Loucy (cell line): ENCODE data around the gene TMEM132D.

Experiments used
- H2AFZ ChIP-seq: fragments of 200-600 bp; sonication (generic); 2 replicates; pipeline ENCODE4 v1.6.0; 2016; ENCODE audit warnings: antibody characterized with exemption, mild to moderate bottlenecking, low read length, moderate library complexity
- H3F3A ChIP-seq: fragments of 200-600 bp; 2 replicates; pipeline ENCODE4 v1.6.0; 2016; ENCODE audit warnings: antibody characterized with exemption, low read depth, mild to moderate bottlenecking
- H3K27me3 ChIP-seq: fragments of 200-600 bp; sonication (generic); 2 replicates; pipeline ENCODE4 v1.6.1; 2014; ENCODE audit warnings: low read length, mild to moderate bottlenecking; ENCODE audit not compliant: insufficient read depth, poor library complexity, severe bottlenecking
- H3K36me3 ChIP-seq: fragments of 200-600 bp; sonication (generic); 2 replicates; pipeline ENCODE4 v1.6.1; 2016; ENCODE audit warnings: low read length; ENCODE audit not compliant: insufficient read depth
- H3K4me1 ChIP-seq: fragments of 200-600 bp; sonication (generic); 2 replicates; pipeline ENCODE4 v1.5.1; 2014; ENCODE audit warnings: low read length, mild to moderate bottlenecking; ENCODE audit not compliant: insufficient read depth, poor library complexity, severe bottlenecking
- H3K4me2 ChIP-seq: fragments of 200-600 bp; sonication (generic); 2 replicates; pipeline ENCODE4 v1.6.0; 2014; ENCODE audit warnings: antibody characterized with exemption, low read length, low read depth, mild to moderate bottlenecking; ENCODE audit not compliant: poor library complexity, severe bottlenecking
- H3K4me3 ChIP-seq: fragments of 200-600 bp; sonication (generic); 2 replicates; pipeline ENCODE4 v1.5.1; 2014; ENCODE audit warnings: low read length, mild to moderate bottlenecking, mixed read lengths; ENCODE audit not compliant: poor library complexity, severe bottlenecking
- H3K79me2 ChIP-seq: fragments of 200-600 bp; sonication (generic); 2 replicates; pipeline ENCODE4 v1.6.1; 2014; ENCODE audit warnings: low read length; ENCODE audit not compliant: insufficient read depth
- H3K9ac ChIP-seq: fragments of 200-600 bp; sonication (generic); 2 replicates; pipeline ENCODE4 v1.6.0; 2014; ENCODE audit warnings: mild to moderate bottlenecking, low read depth, low read length, moderate library complexity; ENCODE audit not compliant: poor library complexity, severe bottlenecking
- H3K9me2 ChIP-seq: fragments of 200-600 bp; sonication (generic); replicated peaks from 2 replicates; pipeline ENCODE4 v1.6.1; 2016; ENCODE audit warnings: low read depth, low read length, mixed read lengths
- H3K9me3 ChIP-seq: fragments of 200-600 bp; sonication (generic); 2 replicates; pipeline ENCODE4 v1.6.1; 2014; ENCODE audit warnings: mild to moderate bottlenecking, antibody characterized with exemption, low read length, low read depth; ENCODE audit not compliant: insufficient read depth
- H4K20me1 ChIP-seq: fragments of 200-600 bp; sonication (generic); 2 replicates; pipeline ENCODE4 v1.6.0; 2014; ENCODE audit warnings: antibody characterized with exemption, low read length, mild to moderate bottlenecking; ENCODE audit not compliant: insufficient read depth, poor library complexity, severe bottlenecking
- EZH2phosphoT487 ChIP-seq: fragments of 200-600 bp; IDR thresholded peaks from 2 replicates; pipeline ENCODE4 v1.6.1; 2018; ENCODE audit warnings: antibody characterized with exemption, mild to moderate bottlenecking, moderate library complexity, borderline replicate concordance
- TF ChIP-seq, protein P1 (sequence below): fragments of 200-600 bp; sonication (generic); conservative IDR thresholded peaks from 2 replicates; pipeline ENCODE4 v1.5.1; 2014; ENCODE audit warnings: mild to moderate bottlenecking, antibody characterized with exemption, low read length

Gene TMEM132D

DNA sequence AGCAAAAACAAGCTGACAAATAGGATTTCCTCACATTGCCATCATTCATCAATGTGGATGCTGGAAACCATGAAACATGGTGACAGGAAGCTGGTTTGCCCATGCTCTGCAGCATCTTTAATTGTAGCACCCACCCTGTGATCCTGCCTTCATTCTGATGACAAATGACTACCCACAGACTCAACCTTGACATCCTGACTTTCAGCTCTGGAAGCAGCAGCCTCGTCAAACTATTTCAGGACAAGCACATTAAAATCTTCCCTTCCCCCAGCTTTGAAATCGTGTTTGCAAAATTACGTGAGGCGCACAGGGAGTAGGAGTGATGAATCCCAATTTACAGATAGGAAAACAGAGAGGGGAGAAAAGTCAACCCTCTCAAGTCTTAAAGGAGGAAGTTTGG is 765.0 kb downstream of the TMEM132D start:
- Histone ChIP-seq H3K79me2 (no peaks in the 10 kb centered on the region), H4K20me1 (no peaks in the 10 kb centered on the region), H3F3A (no peaks in the 10 kb centered on the region), H3K4me2 (no peak overlapping the region), H3K9me2 (no peaks in the 10 kb centered on the region), H3K36me3 (no peaks in the 10 kb centered on the region), H3K9me3 (no peaks in the 10 kb centered on the region), H3K27me3 (no peaks in the 10 kb centered on the region), H2AFZ (no peak overlapping the region), H3K4me3 (no peak overlapping the region), H3K4me1 (no peaks in the 10 kb centered on the region), H3K9ac (no peak overlapping the region)
- no peak for TF ChIP-seq EZH2phosphoT487
- TF ChIP-seq, protein P1, sequence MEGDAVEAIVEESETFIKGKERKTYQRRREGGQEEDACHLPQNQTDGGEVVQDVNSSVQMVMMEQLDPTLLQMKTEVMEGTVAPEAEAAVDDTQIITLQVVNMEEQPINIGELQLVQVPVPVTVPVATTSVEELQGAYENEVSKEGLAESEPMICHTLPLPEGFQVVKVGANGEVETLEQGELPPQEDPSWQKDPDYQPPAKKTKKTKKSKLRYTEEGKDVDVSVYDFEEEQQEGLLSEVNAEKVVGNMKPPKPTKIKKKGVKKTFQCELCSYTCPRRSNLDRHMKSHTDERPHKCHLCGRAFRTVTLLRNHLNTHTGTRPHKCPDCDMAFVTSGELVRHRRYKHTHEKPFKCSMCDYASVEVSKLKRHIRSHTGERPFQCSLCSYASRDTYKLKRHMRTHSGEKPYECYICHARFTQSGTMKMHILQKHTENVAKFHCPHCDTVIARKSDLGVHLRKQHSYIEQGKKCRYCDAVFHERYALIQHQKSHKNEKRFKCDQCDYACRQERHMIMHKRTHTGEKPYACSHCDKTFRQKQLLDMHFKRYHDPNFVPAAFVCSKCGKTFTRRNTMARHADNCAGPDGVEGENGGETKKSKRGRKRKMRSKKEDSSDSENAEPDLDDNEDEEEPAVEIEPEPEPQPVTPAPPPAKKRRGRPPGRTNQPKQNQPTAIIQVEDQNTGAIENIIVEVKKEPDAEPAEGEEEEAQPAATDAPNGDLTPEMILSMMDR = no peak

DNA sequence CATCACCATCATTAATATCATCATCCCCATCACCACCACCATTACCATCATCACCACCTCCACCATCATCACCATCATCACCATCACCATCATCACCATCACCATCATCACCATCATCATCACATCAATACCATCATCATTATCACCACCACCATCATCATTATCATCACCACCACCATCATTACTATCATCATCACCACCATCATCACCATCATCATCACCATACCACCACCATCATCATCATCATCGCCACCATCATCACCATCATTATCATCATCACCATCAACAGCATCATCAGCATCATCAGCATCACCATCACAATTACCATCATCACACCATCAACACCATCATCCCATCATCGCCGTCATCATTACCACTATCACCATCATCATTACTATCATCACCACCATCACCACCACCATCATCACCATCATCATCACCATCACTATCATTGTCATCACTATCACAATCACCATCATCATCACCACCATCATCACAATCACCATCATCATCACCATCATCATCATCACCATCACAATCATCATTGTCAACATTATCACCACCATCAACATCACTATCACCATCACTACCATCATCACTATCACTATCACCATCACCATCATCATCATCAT is 767.0 kb downstream of the TMEM132D start:
- H3K9me3 ChIP-seq = no peaks in the 10 kb centered on the region
- H3K4me1 ChIP-seq = no peaks in the 10 kb centered on the region
- no peak overlapping the region for H2AFZ ChIP-seq
- no peaks in the 10 kb centered on the region for H3F3A ChIP-seq
- no peaks in the 10 kb centered on the region for H3K27me3 ChIP-seq
- no peak overlapping the region for H3K9ac ChIP-seq
- H4K20me1 ChIP-seq = no peaks in the 10 kb centered on the region
- no peaks in the 10 kb centered on the region for H3K36me3 ChIP-seq
- no peaks in the 10 kb centered on the region for H3K79me2 ChIP-seq
- TF ChIP-seq, protein P1 = no peak
- no peak for TF ChIP-seq EZH2phosphoT487
- H3K9me2 ChIP-seq = no peaks in the 10 kb centered on the region
- no peak overlapping the region for H3K4me3 ChIP-seq
- H3K4me2 ChIP-seq = no peak overlapping the region

DNA sequence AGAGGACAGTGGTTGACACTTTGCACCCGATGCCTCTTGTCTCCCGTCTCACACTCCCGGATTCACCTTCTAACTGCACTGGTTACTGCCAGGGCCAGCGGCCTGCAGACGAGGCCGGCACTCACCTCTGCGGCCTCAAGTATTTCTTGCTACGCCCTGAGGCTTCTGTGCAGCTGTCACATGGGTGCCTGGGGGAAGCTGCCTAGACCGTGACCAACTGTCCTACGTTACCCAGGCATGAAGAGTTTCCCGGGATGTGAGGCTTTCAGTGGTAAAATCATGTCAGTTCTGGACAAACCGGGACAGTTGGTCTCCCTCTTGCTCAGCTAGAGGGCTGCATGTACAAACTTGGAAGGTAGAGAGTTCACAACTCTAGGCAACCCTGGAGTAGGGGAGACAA is 776.1 kb downstream of the TMEM132D start:
- H3K4me1 ChIP-seq = no peaks in the 10 kb centered on the region
- H3K9me3 ChIP-seq = no peaks in the 10 kb centered on the region; the same call in 1 of the 2 replicates
- TF ChIP-seq, protein P1 = no peak
- no peak for TF ChIP-seq EZH2phosphoT487
- H3K4me2 ChIP-seq = no peak overlapping the region
- no peaks in the 10 kb centered on the region for H3K27me3 ChIP-seq
- no peak overlapping the region for H3K4me3 ChIP-seq
- no peaks in the 10 kb centered on the region for H3K36me3 ChIP-seq
- no peaks in the 10 kb centered on the region for H3K79me2 ChIP-seq
- H3K9ac ChIP-seq = no peak overlapping the region
- no peaks in the 10 kb centered on the region for H3F3A ChIP-seq
- no peaks in the 10 kb centered on the region for H3K9me2 ChIP-seq
- H4K20me1 ChIP-seq = no peaks in the 10 kb centered on the region
- no peak overlapping the region for H2AFZ ChIP-seq
